GM18519 (cell line): ENCODE data around the gene TSPAN32.
"Not testable (repeated sequence)": the region's sequence is repeated elsewhere in the genome, so short reads cannot be mapped to it uniquely, and the experiment has no call there.

Experiments used
- ATAC-seq: cut with Tn5 transposase; IDR thresholded peaks from one replicate; pipeline ENCODE4 v1.9.1; 2021; ENCODE audit warnings: mild to moderate bottlenecking, moderate library complexity; ENCODE audit not compliant: unreplicated experiment, low FRiP score

TSPAN32 gene

GRCh38 chr11:2280208-2280607 is 21.6 kb upstream of the TSPAN32 start:
- ATAC-seq = no peak

GRCh38 chr11:2286350-2286749 is 15.5 kb upstream of the TSPAN32 start:
- ATAC-seq = not testable (repeated sequence)

GRCh38 chr11:2287091-2287490 is 14.7 kb upstream of the TSPAN32 start:
- ATAC-seq = no peak

- no peak for ATAC-seq
Observed at GRCh38 chr11:2289350-2289749, 12.5 kb upstream of the TSPAN32 start.

GRCh38 chr11:2289859-2290258 is 12.0 kb upstream of the TSPAN32 start:
- no peak for ATAC-seq

GRCh38 chr11:2290351-2290841 is 11.4 kb upstream of the TSPAN32 start:
- ATAC-seq = no peak

- no peak for ATAC-seq
Observed at GRCh38 chr11:2293531-2293971, 8.3 kb upstream of the TSPAN32 start.

GRCh38 chr11:2293984-2294925 is 7.6 kb upstream of the TSPAN32 start:
- ATAC-seq = no peak

- ATAC-seq = no peak
Observed at GRCh38 chr11:2294926-2295290, 6.9 kb upstream of the TSPAN32 start.

GRCh38 chr11:2295971-2296912 is 5.6 kb upstream of the TSPAN32 start:
- ATAC-seq = no peak

- no peak for ATAC-seq
Observed at GRCh38 chr11:2296913-2297622, 4.7 kb upstream of the TSPAN32 start.

- ATAC-seq = no peak
Observed at GRCh38 chr11:2297623-2298030, 4.2 kb upstream of the TSPAN32 start.

- ATAC-seq = no peak
Observed at GRCh38 chr11:2298131-2298794, 3.5 kb upstream of the TSPAN32 start.

GRCh38 chr11:2298795-2299761 is 2.7 kb upstream of the TSPAN32 start:
- ATAC-seq = no peak

GRCh38 chr11:2299773-2300172 is 2.0 kb upstream of the TSPAN32 start:
- no peak for ATAC-seq

- no peak for ATAC-seq
Observed at GRCh38 chr11:2300290-2300935, 1.4 kb upstream of the TSPAN32 start.

GRCh38 chr11:2300936-2301630 is 730 bp upstream of the TSPAN32 start:
- ATAC-seq = no peak
